Measurements from ENCODE around the gene VWA1. TPM values are rescaled to one million over a fixed set of nuclear protein-coding genes. Genes with fewer than 3 reads are reported as not detected.
"Not testable (repeated sequence)": the region's sequence is repeated elsewhere in the genome, so short reads cannot be mapped to it uniquely, and the experiment has no call there.

The VWA1 gene
- total and polyA plus RNA-seq, 8 donors, result 50.0 to 147 (median 72.5) TPM

DNA sequence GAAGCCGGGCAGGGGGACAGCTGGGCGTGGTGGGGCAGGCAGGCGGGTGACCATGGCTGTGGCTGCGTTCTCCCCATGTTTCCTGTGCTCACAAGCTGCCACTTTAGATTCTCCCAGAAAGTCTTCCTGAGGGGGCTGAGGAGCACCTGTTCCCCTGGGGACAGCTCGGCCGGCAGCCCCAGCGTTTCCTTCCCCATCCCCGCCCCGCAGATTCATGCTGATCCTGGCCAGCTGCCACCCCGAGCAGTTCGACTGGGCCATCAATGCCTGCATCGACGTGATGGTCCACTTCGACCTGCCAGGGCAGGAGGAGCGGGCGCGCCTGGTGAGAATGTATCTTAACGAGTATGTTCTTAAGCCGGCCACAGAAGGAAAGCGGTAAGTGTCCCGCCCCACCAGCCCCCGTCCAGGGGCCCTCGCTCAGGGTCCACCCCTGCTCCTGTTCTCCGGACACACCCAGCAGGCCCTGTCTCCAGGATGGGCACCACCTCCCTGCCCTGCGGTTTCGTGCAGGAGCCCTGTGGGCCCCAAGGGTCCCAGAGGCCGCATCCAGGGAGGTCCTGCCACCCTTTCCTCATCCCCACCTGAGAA, 25.1 kb downstream of the VWA1 start:
- H3K9me3 ChIP-seq, result no peaks in the 10 kb centered on the region
- intact Hi-C loops (cut with DNase I), result no loop called here
- peaks cover 0 to 5% of the 10 kb centered on the region in 2 donors for H3K4me1 ChIP-seq
- H3K4me3 ChIP-seq, result no peak overlapping the region
- TF ChIP-seq, protein P1, sequence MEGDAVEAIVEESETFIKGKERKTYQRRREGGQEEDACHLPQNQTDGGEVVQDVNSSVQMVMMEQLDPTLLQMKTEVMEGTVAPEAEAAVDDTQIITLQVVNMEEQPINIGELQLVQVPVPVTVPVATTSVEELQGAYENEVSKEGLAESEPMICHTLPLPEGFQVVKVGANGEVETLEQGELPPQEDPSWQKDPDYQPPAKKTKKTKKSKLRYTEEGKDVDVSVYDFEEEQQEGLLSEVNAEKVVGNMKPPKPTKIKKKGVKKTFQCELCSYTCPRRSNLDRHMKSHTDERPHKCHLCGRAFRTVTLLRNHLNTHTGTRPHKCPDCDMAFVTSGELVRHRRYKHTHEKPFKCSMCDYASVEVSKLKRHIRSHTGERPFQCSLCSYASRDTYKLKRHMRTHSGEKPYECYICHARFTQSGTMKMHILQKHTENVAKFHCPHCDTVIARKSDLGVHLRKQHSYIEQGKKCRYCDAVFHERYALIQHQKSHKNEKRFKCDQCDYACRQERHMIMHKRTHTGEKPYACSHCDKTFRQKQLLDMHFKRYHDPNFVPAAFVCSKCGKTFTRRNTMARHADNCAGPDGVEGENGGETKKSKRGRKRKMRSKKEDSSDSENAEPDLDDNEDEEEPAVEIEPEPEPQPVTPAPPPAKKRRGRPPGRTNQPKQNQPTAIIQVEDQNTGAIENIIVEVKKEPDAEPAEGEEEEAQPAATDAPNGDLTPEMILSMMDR (IDR thresholded peaks at IDR 0.05), result no peak
- no peak for ATAC-seq
- no peaks in the 10 kb centered on the region for H3K36me3 ChIP-seq
- DNase-seq, result no peak
- H3K27ac ChIP-seq, result no peak overlapping the region
- peaks cover 0 to 11% of the 10 kb centered on the region in 2 donors for H3K27me3 ChIP-seq

GRCh38 chr1:1461721-1462317, 26.3 kb downstream of the VWA1 start:
- ATAC-seq (peak; percentile 54), DNase-seq (no peak)
- Histone ChIP-seq H3K36me3 (no peaks in the 10 kb centered on the region), H3K27ac (peak overlapping the region in 1 of 2 donors; percentile 45), H3K4me3 (peak overlapping the region in 1 of 2 donors; percentile 32), H3K9me3 (no peaks in the 10 kb centered on the region), H3K4me1 (peaks cover 0 to 5% of the 10 kb centered on the region in 2 donors), H3K27me3 (peaks cover 0 to 11% of the 10 kb centered on the region in 2 donors)
- TF ChIP-seq, protein P1 (IDR thresholded peaks at IDR 0.05), result no peak
- intact Hi-C loops (cut with DNase I), result no loop called here

DNA sequence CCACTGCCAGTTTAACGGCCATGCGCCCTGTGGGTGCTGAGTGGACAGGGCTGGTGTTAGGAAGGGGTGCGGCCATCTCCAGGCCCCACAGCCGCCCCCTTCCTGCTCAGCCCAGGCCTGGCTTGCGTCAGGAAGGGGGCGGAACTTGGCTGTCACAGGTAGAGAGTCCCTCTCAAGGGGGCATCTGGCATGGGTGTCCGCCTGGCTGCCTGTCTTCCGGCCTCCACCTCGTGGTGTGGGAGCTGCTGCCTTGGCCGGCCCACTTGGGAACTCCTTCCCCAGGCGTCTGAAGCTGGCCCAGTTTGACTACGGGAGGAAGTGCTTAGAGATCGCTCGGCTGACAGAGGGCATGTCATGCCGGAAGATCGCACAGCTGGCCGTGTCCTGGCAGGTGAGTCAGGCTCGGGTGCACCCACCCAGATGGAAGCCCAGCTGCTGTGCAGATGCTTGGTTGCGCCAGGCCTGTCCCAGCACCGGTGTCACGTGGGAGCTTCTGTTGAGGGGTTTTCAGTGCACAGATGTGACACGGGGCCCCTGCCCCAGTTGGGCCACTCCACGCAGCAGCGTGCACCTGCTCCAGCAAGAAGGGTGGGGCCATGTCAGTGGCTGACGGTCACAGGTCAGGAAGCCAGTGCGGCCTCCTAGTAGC, 27.0 kb downstream of the VWA1 start:
- Histone ChIP-seq H3K9me3 (no peaks in the 10 kb centered on the region), H3K27ac (peak overlapping the region; percentile 26 to 55), H3K4me3 (peak overlapping the region in 1 of 2 donors; percentile 32), H3K4me1 (peaks cover 0 to 5% of the 10 kb centered on the region in 2 donors), H3K36me3 (no peaks in the 10 kb centered on the region), H3K27me3 (peaks cover 0 to 11% of the 10 kb centered on the region in 2 donors)
- ATAC-seq (peak; percentile 96), DNase-seq (peak in 3 of 4 donors; percentile 64 to 87 (median 74))
- intact Hi-C loops (cut with DNase I), result no loop called here
- TF ChIP-seq, protein P1 (IDR thresholded peaks at IDR 0.05), result no peak

- peak overlapping the region in 1 of 2 donors; percentile 32 for H3K4me3 ChIP-seq
- no peak overlapping the region for H3K27ac ChIP-seq
- peaks cover 0 to 5% of the 10 kb centered on the region in 2 donors for H3K4me1 ChIP-seq
- intact Hi-C loops (cut with DNase I), result no loop called here
- TF ChIP-seq, protein P1 (IDR thresholded peaks at IDR 0.05), result no peak
- H3K36me3 ChIP-seq, result no peaks in the 10 kb centered on the region
- no peak for ATAC-seq
- no peaks in the 10 kb centered on the region for H3K9me3 ChIP-seq
- H3K27me3 ChIP-seq, result peaks cover 0 to 11% of the 10 kb centered on the region in 2 donors
- DNase-seq, result no peak
Measured at GRCh38 chr1:1463312-1463711, 27.8 kb downstream of the VWA1 start.

DNA sequence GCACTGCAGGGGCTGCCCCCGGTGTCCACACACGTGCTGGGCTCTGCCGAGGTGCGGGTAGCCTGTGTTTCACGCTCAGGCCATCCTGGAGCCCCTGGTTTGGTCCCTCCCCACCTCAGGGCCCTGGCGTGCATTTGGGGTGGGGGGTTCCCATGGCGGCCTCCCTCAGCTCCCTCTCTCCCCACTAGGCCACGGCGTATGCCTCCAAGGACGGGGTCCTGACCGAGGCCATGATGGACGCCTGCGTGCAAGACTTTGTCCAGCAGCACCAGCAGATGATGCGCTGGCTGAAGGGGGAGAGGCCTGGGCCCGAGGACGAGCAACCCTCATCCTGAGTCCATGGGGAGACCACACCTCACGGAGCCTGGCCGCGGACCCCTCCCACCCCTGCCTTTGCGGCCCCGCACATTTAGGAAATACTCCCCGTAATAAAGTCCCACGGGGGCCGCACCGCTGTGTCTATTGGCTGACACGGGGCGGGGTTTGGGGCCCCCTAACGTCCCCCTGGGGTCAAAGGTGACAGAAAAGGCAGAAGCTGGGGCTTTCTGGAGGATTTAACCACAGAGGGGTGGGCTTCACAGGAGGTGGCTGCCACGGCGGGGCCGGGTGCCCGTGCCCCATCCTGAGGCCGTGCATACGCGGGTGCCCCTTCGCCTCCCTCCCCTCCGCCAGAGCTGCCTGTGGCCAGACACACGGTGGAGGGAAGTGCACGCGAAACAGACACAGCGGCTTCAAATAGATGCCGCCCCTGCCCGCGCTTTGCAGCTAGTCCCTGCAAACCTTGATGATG, 32.9 kb downstream of the VWA1 start:
- H3K27me3 ChIP-seq; H3K9me3 ChIP-seq; H3K36me3 ChIP-seq; intact Hi-C loops (cut with DNase I); DNase-seq; H3K27ac ChIP-seq; H3K4me3 ChIP-seq; ATAC-seq: not testable (repeated sequence)
- peaks cover 9 to 20% of the 10 kb centered on the region in 2 donors for H3K4me1 ChIP-seq

All from left lung (tissue), 10 donors.